Gastrocnemius medialis (tissue), 4 donors: ENCODE results near the gene CIB4.

Source experiments
- CTCF ChIP-seq, 5 experiments: fragments of 450-650 bp in 3 of 5; fragments of 200-600 bp in 2 of 5; sonication (generic) in 2 of 5; IDR thresholded peaks in 4 of 5; conservative IDR thresholded peaks in 1 of 5; 1 replicate in 4 of 5; 2 replicates in 1 of 5; pipeline ENCODE4 v1.5.1; 2016 to 2019; ENCODE audit warnings: antibody characterized with exemption in 5 of 5, mild to moderate bottlenecking in 3 of 5, moderate library complexity in 3 of 5
- POLR2A ChIP-seq, 2 donors: fragments of 450-650 bp; IDR thresholded peaks; one replicate each; pipeline ENCODE4 v1.6.1; 2017; ENCODE audit warnings: antibody characterized with exemption in 2 of 2, mild to moderate bottlenecking in 2 of 2, moderate library complexity in 2 of 2

GRCh38 chr2:26566081-26566375, 75.1 kb downstream of the CIB4 start:
- TF ChIP-seq POLR2A (IDR thresholded peaks at IDR 0.05) (no peak), CTCF (IDR thresholded peaks at IDR 0.05 in 4 of 5, conservative IDR thresholded peaks at IDR 0.05 in 1 of 5) (no peak)
